Left hindlimb (tissue), 1 donor: ENCODE results near the gene SLF2.

ENCODE experiments used
- DNase-seq: peaks from one replicate; pipeline ENCODE4 v3.0.0-alpha.2; 2018

SLF2 gene

GRCh38 chr10:101002456-101002855 lies 89.7 kb downstream of the SLF2 start:
- DNase-seq = no peak

- no peak for DNase-seq
These were observed 91.0 kb downstream of the SLF2 start for GRCh38 chr10:101003639-101004206.

DNA sequence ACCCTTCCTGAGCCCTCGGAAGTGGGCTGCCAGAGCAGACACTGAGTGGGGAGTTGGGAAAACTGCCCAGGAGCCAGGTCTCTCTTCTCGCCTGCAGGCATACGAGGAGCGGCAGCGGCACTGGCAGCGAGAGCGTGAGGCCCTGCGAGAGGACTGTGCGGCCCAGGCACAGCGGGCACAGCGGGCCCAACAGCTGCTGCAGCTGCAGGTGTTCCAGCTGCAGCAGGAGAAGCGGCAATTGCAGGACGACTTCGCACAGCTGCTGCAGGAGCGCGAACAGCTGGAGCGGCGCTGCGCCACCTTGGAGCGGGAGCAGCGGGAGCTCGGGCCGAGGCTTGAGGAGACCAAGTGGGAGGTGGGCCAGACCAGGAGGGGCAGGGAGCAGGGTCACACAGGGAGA lies 92.6 kb downstream of the SLF2 start:
- no peak for DNase-seq

DNA sequence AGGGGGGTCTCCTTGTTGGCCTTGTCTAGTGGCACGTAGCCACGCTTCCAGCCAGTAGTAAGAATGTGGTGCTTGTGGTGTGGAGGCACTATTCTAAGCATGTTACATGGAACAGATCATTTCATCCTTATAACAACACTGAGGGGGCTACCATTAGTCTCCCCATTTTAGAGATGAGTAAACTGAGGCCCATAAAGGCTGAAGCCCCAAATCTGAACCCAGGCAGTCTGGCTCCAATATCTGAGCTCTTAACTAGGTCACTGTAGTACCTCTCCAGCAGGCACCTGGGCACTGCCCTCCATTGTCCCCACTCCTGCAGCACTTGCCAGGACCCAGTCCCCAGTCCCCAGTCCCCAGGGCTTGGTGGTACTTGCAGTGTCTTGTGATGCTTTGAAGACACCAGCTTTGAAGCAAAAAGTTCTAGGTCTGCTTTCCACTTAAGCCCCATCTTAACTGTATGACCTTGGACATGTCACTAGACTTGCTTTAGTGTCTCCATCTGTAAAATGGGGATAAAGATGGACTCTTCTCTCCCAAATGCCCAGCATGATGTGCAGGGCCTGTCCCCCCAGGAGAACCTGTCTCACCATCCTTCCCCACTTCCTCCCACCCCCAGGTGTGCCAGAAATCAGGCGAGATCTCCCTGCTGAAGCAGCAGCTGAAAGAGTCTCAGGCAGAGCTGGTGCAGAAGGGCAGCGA lies 93.3 kb downstream of the SLF2 start:
- no peak for DNase-seq

DNA sequence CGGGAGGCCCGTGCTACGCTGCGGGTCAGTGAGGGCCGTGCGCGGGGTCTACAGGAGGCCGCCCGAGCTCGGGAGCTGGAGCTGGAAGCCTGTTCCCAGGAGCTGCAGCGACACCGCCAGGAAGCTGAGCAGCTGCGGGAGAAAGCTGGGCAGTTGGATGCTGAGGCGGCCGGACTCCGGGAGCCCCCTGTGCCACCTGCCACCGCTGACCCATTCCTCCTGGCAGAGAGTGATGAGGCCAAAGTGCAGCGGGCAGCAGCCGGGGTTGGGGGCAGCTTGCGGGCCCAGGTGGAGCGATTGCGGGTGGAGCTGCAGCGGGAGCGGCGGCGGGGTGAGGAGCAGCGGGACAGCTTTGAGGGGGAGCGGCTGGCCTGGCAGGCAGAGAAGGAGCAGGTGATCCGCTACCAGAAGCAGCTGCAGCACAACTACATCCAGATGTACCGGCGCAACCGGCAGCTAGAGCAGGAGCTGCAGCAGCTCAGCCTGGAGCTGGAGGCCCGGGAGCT lies 93.9 kb downstream of the SLF2 start:
- peak; percentile 72 for DNase-seq

GRCh38 chr10:101007099-101007711 lies 94.4 kb downstream of the SLF2 start:
- no peak for DNase-seq

DNA sequence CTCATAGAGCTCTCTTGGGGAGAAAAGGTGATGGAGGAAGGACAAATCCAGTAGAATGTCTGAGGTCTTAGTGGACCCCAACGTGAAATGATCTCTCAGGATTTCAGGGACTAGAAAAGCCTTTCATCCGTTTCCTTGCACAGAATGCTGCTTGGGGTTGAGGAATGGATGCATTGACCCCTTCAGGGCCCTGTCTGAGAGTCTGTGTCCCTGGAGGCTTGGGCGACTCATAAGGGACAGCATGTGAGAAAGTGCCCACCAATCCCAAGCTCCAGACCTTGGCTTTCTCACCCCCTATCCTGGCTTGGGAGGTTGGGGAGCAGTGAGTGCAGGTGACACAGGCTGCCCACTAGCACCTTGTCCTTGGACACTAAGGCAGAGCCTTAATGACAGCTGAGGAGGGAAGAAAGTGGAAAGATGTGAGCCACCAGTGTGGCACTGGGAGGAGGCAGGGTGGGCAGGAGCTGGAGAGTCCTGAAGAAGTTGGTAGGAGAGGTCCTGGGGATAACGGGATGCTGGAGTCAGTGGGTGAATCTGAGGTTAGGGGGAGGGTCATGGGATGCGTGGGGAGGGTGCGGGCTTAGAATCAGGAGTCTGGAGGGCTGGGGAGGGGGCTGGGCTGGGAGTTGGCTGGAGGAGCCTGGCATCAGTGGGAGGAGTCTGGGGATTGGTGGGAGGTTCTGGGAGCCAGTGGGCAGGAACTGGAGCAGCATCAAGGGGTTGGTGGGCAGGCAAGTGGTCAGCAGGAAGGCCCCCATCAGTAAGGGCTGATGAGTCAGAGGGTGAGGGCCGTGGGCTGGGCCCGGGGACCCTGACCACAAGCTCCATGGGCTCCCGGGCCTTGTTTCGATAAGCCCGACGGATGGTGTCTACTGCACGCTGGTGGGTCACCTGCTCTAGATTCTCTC lies 95.4 kb downstream of the SLF2 start:
- DNase-seq = no peak

GRCh38 chr10:101008823-101009423 lies 96.2 kb downstream of the SLF2 start:
- no peak for DNase-seq

GRCh38 chr10:101010329-101010728 lies 97.6 kb downstream of the SLF2 start:
- DNase-seq = no peak

GRCh38 chr10:101011517-101012423 lies 99.0 kb downstream of the SLF2 start:
- DNase-seq = no peak

DNA sequence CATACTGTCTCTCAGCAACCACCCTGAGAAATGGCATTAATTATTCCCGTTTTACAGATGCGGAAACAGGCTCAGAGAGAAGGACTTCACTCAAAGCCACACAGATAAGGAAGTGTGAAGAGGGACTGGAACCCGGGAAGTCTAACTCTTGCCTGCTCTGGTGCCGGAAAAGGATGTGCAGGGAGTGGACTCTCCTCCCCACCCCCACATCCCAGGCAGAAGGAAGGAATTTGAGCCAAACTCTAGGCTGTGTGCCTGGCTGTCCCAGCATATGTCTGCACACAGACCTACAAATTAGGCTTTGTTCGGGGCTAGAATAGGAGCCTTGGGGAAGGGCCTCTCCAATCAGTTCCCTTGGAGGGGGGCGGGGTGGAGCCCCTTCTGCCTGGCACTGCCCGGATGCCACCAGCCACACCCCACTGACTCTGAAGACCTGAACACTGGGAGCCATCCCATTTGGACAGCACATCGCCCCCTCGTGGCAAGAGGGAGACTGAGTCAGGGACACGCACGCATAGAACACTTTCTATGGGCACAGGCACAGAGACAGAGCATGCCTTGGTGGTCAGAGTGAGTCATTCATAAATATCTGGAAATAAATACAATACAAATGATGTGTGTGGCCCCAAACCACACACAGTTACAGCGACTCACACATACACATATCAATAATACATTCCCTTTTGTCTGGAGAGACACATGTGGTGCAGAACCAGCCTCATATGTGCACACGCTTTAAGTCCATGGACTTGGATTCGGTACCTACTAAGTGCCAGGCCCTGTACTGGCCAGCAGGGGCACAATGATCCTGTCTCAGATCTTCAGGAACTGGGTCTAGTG lies 100.0 kb downstream of the SLF2 start:
- peak; percentile 84 for DNase-seq

GRCh38 chr10:101013365-101013825 lies 100.6 kb downstream of the SLF2 start:
- DNase-seq = no peak

- peak; percentile 82 for DNase-seq
These were observed 101.6 kb downstream of the SLF2 start for GRCh38 chr10:101014230-101014884.
